HepG2 (cell line): ENCODE results near the gene VPS37B. TPM values are rescaled to one million over a fixed set of nuclear protein-coding genes. Genes with fewer than 3 reads are reported as not detected.

Experiments used
- CREB1 ChIP-seq, 2 experiments: fragments of 450-650 bp in 1 of 2; IDR thresholded peaks; 2 replicates each; pipeline ENCODE4 v1.6.1; 2016 to 2017; ENCODE audit warnings: control low read depth in 1 of 2, mild to moderate bottlenecking in 1 of 2, missing compliant biosample characterization in 1 of 2, missing genetic modification characterization in 1 of 2
- EP300 ChIP-seq, 3 experiments: sonication (generic) in 1 of 3; formaldehyde crosslinking in 1 of 3; IDR thresholded peaks; 2 replicates each; pipeline versions ENCODE4 v1.5.1 to v1.6.1; 2011 to 2020; ENCODE audit warnings: low read depth in 2 of 3, low read length in 2 of 3, borderline replicate concordance in 1 of 3, improper control_type of control experiment in 1 of 3, mild to moderate bottlenecking in 1 of 3, missing genetic modification reagents in 1 of 3, moderate library complexity in 1 of 3
- FOSL2 ChIP-seq: sonication (generic); formaldehyde crosslinking; IDR thresholded peaks from 2 replicates; pipeline ENCODE4 v1.4.0; 2020; ENCODE audit warnings: missing genetic modification reagents
- GPN1 ChIP-seq: sonication (generic); formaldehyde crosslinking; IDR thresholded peaks from 2 replicates; pipeline ENCODE4 v1.5.1; 2020; ENCODE audit warnings: missing genetic modification reagents, borderline replicate concordance
- IKZF1 ChIP-seq: fragments of 450-650 bp; IDR thresholded peaks from 2 replicates; pipeline ENCODE4 v1.7.1; 2016
- MBD4 ChIP-seq: IDR thresholded peaks from 2 replicates; pipeline ENCODE4 v1.6.1; 2012; ENCODE audit warnings: low read length, inconsistent platforms, borderline replicate concordance
- MLX ChIP-seq: IDR thresholded peaks from 2 replicates; pipeline ENCODE4 v1.6.1; 2016
- NFIB ChIP-seq: sonication (generic); formaldehyde crosslinking; IDR thresholded peaks from 2 replicates; pipeline ENCODE4 v1.9.0; 2021; ENCODE audit warnings: missing genetic modification reagents, mild to moderate bottlenecking, borderline replicate concordance
- NR3C1 ChIP-seq: sonication (generic); formaldehyde crosslinking; IDR thresholded peaks from 2 replicates; pipeline ENCODE4 v1.4.0; 2020; ENCODE audit warnings: missing genetic modification reagents
- ZBTB39 ChIP-seq: sonication (generic); formaldehyde crosslinking; IDR thresholded peaks from 2 replicates; pipeline ENCODE4 v1.5.0; 2020; ENCODE audit warnings: missing genetic modification reagents
- ZC3H13 ChIP-seq: sonication (generic); formaldehyde crosslinking; IDR thresholded peaks from 2 replicates; pipeline ENCODE4 v1.8.1; 2023; ENCODE audit warnings: mild to moderate bottlenecking, missing genetic modification reagents, moderate library complexity
- ZMAT3 ChIP-seq: sonication (generic); formaldehyde crosslinking; conservative IDR thresholded peaks from 2 replicates; pipeline ENCODE4 v1.7.0; 2021; ENCODE audit warnings: missing genetic modification reagents
- ZNF124 ChIP-seq: sonication (generic); formaldehyde crosslinking; IDR thresholded peaks from 2 replicates; pipeline ENCODE4 v1.4.0; 2020; ENCODE audit warnings: missing genetic modification reagents
- ZNF292 ChIP-seq: sonication (generic); formaldehyde crosslinking; IDR thresholded peaks from 2 replicates; pipeline ENCODE4 v1.8.1; 2022; ENCODE audit warnings: mild to moderate bottlenecking, low read depth, missing genetic modification reagents, borderline replicate concordance
- ZNF446 ChIP-seq: sonication (generic); formaldehyde crosslinking; IDR thresholded peaks from 2 replicates; pipeline ENCODE4 v1.5.0; 2020; ENCODE audit warnings: mild to moderate bottlenecking, missing genetic modification reagents
- ZNF484 ChIP-seq: sonication (generic); formaldehyde crosslinking; IDR thresholded peaks from 2 replicates; pipeline ENCODE4 v1.5.1; 2020; ENCODE audit warnings: mild to moderate bottlenecking, low read depth, missing genetic modification reagents, borderline replicate concordance
- ZNF672 ChIP-seq: sonication (generic); formaldehyde crosslinking; IDR thresholded peaks from 2 replicates; pipeline ENCODE4 v1.8.1; 2022; ENCODE audit warnings: missing genetic modification reagents
- ZNF7 ChIP-seq: IDR thresholded peaks from 2 replicates; pipeline ENCODE4 v1.6.1; 2016; ENCODE audit warnings: missing biosample characterization, missing genetic modification reagents
- ZNF768 ChIP-seq: sonication (generic); formaldehyde crosslinking; IDR thresholded peaks from 2 replicates; pipeline ENCODE4 v1.4.0; 2020; ENCODE audit warnings: missing genetic modification reagents
- polyA plus RNA-seq, 8 experiments: library from polyadenylated mRNA; depleted of rRNA in 3 of 8; stranded (reverse) in 7 of 8; unstranded in 1 of 8; fragments of >200 nt; fragmentation: Illumina TruSeq in 4 of 8; extraction: Trizol in 4 of 8; gene quantifications; 2 replicates each; pipeline versions ENCODE4 v1.2.1 to v1.2.3, GENCODE V29; 2011 to 2016; ENCODE audit warnings: low read depth in 4 of 8, missing spikeins in 1 of 8, mixed read lengths in 1 of 8; ENCODE audit not compliant: insufficient read depth in 1 of 8
- total RNA-seq, 5 experiments: library from RNA; depleted of rRNA; stranded (reverse); fragments of >200 nt; fragmentation: Illumina TruSeq; extraction: Trizol; gene quantifications; 2 replicates each; pipeline ENCODE4 v1.2.3, GENCODE V29; 2016; ENCODE audit warnings: low read depth in 1 of 5
- TF ChIP-seq, protein P1 (sequence below): sonication (generic); formaldehyde crosslinking; IDR thresholded peaks from 2 replicates; pipeline ENCODE4 v1.4.0; 2020; ENCODE audit warnings: missing genetic modification reagents
- TF ChIP-seq, protein P2 (sequence below): sonication (generic); formaldehyde crosslinking; IDR thresholded peaks from 2 replicates; pipeline ENCODE4 v1.5.0; 2020; ENCODE audit warnings: missing genetic modification reagents, mild to moderate bottlenecking, borderline replicate concordance
- TF ChIP-seq, protein P3 (sequence below): sonication (generic); formaldehyde crosslinking; IDR thresholded peaks from 2 replicates; pipeline ENCODE4 v1.4.0; 2020; ENCODE audit warnings: missing genetic modification reagents, mild to moderate bottlenecking, borderline replicate concordance

VPS37B gene
- total and polyA plus RNA-seq, 2 of the 13 experiments (the other 11 are each of a cell fraction or from before 2014, with no cell fraction given): 4.6 to 5.3 TPM

DNA sequence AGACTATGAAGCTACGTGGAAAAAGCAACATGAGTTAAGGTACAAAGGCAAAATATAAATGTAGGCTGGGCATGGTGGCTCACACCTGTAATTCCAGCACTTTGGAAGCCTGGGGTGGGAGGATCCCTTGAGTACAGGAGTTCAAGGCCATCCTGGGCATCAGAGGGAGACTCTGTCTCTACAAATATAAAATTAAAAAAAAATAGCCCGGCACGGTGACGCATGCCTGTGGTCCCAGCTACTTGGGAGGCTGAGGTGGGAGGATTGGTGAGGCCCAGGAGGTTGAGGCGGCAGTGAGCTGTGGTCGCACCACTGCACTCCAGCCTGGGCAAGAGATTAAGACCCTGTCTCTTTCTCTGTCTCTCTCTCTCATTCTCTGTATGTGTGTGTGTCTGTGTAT, 4.0 kb upstream of the VPS37B start (continued):
- TF ChIP-seq ZC3H13 (CRISPR knock-in tag) (no peak), EP300 (IDR thresholded peaks at IDR 0.05; ENCODE audit: low read depth in 2 of 2, low read length in 2 of 2) (peak in 1 of 2 experiments; percentile 50; a peak in 1 of 4 replicates), EP300 (CRISPR knock-in tag; IDR thresholded peaks at IDR 0.05; ENCODE audit: borderline replicate concordance) (no peak), ZBTB39 (CRISPR knock-in tag) (no peak), ZNF124 (CRISPR knock-in tag) (no peak), GPN1 (CRISPR knock-in tag) (no peak), NR3C1 (CRISPR knock-in tag) (no peak), ZNF672 (CRISPR knock-in tag) (no peak), NFIB (CRISPR knock-in tag) (no peak), ZNF292 (CRISPR knock-in tag) (no peak), ZMAT3 (CRISPR knock-in tag) (no peak), ZNF484 (CRISPR knock-in tag) (no peak), MLX (no peak), MBD4 (no peak), CREB1 (IDR thresholded peaks at IDR 0.05) (no peak), CREB1 (CRISPR knock-in tag; IDR thresholded peaks at IDR 0.05) (no peak), ZNF7 (CRISPR knock-in tag) (peak; percentile 39; the same call in 1 of the 2 replicates), IKZF1 (no peak), ZNF768 (CRISPR knock-in tag) (no peak), ZNF446 (CRISPR knock-in tag) (no peak), FOSL2 (CRISPR knock-in tag) (peak; percentile 63)
- TF ChIP-seq, protein P1, sequence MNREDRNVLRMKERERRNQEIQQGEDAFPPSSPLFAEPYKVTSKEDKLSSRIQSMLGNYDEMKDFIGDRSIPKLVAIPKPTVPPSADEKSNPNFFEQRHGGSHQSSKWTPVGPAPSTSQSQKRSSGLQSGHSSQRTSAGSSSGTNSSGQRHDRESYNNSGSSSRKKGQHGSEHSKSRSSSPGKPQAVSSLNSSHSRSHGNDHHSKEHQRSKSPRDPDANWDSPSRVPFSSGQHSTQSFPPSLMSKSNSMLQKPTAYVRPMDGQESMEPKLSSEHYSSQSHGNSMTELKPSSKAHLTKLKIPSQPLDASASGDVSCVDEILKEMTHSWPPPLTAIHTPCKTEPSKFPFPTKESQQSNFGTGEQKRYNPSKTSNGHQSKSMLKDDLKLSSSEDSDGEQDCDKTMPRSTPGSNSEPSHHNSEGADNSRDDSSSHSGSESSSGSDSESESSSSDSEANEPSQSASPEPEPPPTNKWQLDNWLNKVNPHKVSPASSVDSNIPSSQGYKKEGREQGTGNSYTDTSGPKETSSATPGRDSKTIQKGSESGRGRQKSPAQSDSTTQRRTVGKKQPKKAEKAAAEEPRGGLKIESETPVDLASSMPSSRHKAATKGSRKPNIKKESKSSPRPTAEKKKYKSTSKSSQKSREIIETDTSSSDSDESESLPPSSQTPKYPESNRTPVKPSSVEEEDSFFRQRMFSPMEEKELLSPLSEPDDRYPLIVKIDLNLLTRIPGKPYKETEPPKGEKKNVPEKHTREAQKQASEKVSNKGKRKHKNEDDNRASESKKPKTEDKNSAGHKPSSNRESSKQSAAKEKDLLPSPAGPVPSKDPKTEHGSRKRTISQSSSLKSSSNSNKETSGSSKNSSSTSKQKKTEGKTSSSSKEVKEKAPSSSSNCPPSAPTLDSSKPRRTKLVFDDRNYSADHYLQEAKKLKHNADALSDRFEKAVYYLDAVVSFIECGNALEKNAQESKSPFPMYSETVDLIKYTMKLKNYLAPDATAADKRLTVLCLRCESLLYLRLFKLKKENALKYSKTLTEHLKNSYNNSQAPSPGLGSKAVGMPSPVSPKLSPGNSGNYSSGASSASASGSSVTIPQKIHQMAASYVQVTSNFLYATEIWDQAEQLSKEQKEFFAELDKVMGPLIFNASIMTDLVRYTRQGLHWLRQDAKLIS: no peak
- TF ChIP-seq, protein P2, sequence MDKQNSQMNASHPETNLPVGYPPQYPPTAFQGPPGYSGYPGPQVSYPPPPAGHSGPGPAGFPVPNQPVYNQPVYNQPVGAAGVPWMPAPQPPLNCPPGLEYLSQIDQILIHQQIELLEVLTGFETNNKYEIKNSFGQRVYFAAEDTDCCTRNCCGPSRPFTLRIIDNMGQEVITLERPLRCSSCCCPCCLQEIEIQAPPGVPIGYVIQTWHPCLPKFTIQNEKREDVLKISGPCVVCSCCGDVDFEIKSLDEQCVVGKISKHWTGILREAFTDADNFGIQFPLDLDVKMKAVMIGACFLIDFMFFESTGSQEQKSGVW: no peak
- TF ChIP-seq, protein P3, sequence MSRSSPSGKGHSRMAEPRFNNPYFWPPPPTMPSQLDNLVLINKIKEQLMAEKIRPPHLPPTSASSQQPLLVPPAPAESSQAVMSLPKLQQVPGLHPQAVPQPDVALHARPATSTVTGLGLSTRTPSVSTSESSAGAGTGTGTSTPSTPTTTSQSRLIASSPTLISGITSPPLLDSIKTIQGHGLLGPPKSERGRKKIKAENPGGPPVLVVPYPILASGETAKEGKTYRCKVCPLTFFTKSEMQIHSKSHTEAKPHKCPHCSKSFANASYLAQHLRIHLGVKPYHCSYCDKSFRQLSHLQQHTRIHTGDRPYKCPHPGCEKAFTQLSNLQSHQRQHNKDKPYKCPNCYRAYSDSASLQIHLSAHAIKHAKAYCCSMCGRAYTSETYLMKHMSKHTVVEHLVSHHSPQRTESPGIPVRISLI (CRISPR knock-in tag): peak; percentile 76
